OCI-LY3 (cell line): ENCODE data around the gene EFCAB5.

Experiments
- H2AFZ ChIP-seq: fragments of 200-600, 300-600 bp; shearing (Covaris generic); 2 replicates; pipeline ENCODE4 v1.6.0; 2014; ENCODE audit warnings: antibody characterized with exemption, low read depth, low read length
- H3K27ac ChIP-seq: fragments of 200-600, 300-600 bp; sonication (generic); 2 replicates; pipeline ENCODE4 v1.5.1; 2014; ENCODE audit warnings: mild to moderate bottlenecking, low read length, moderate library complexity, mixed read lengths
- H3K27me3 ChIP-seq: fragments of 200-600, 300-600 bp; sonication (generic); 2 replicates; pipeline ENCODE4 v1.6.1; 2014; ENCODE audit warnings: low read depth, low read length, mixed read lengths
- H3K36me3 ChIP-seq: fragments of 200-600, 300-600 bp; sonication (generic); replicated peaks from 2 replicates; pipeline ENCODE3; 2014; ENCODE audit warnings: low read depth, low read length, mixed read lengths
- H3K4me1 ChIP-seq: fragments of 300-600, 200-600 bp; sonication (generic); 2 replicates; pipeline ENCODE4 v1.6.1; 2014; ENCODE audit warnings: low read length, mixed read lengths
- H3K4me2 ChIP-seq: fragments of 200-600, 300-600 bp; sonication (generic); 2 replicates; pipeline ENCODE4 v1.6.1; 2014; ENCODE audit warnings: low read length, mixed read lengths
- H3K4me3 ChIP-seq: fragments of 300-600, 200-600 bp; sonication (generic); 2 replicates; pipeline ENCODE4 v1.5.1; 2014; ENCODE audit warnings: antibody characterized with exemption, mild to moderate bottlenecking, low read length, moderate library complexity
- H3K79me2 ChIP-seq: fragments of 300-600, 200-600 bp; shearing (Covaris generic); 2 replicates; pipeline ENCODE4 v1.6.1; 2014; ENCODE audit warnings: mild to moderate bottlenecking, low read length, mixed read lengths
- H3K9ac ChIP-seq: fragments of 300-600, 200-600 bp; shearing (Covaris generic); 2 replicates; pipeline ENCODE4 v1.6.0; 2014; ENCODE audit warnings: mild to moderate bottlenecking, low read length, moderate library complexity
- H3K9me3 ChIP-seq: fragments of 200-600, 300-600 bp; shearing (Covaris generic); 2 replicates; pipeline ENCODE4 v1.6.1; 2014; ENCODE audit warnings: low read length, mixed read lengths; ENCODE audit not compliant: insufficient read depth
- H4K20me1 ChIP-seq: fragments of 200-600, 300-600 bp; sonication (generic); 2 replicates; pipeline ENCODE4 v1.6.1; 2016; ENCODE audit warnings: low read length, mixed read lengths; ENCODE audit not compliant: insufficient read depth
- CTCF ChIP-seq: fragments of 200-600, 300-600 bp; sonication (generic); IDR thresholded peaks from 2 replicates; pipeline ENCODE4 v1.5.1; 2014; ENCODE audit warnings: antibody characterized with exemption, low read length, low read depth
- EZH2phosphoT487 ChIP-seq: fragments of 200-600 bp; shearing (Covaris generic); IDR thresholded peaks from 2 replicates; pipeline ENCODE4 v1.6.1; 2018; ENCODE audit warnings: antibody characterized with exemption, mixed run types, low read depth

EFCAB5 gene

GRCh38 chr17:30101686-30102390, 160.4 kb downstream of the EFCAB5 start:
- peaks cover 14% of the 10 kb centered on the region for H3K27me3 ChIP-seq
- H2AFZ ChIP-seq: no peak overlapping the region
- no peak overlapping the region for H3K4me2 ChIP-seq
- no peaks in the 10 kb centered on the region for H3K9me3 ChIP-seq
- TF ChIP-seq CTCF (no peak), EZH2phosphoT487 (no peak)
- H3K27ac ChIP-seq: no peak overlapping the region
- H3K9ac ChIP-seq: no peak overlapping the region
- H3K36me3 ChIP-seq: no peaks in the 10 kb centered on the region
- H3K4me3 ChIP-seq: no peak overlapping the region
- H4K20me1 ChIP-seq: no peaks in the 10 kb centered on the region
- H3K4me1 ChIP-seq: peaks cover 6% of the 10 kb centered on the region
- no peaks in the 10 kb centered on the region for H3K79me2 ChIP-seq

GRCh38 chr17:30103921-30104320, 162.5 kb downstream of the EFCAB5 start:
- Histone ChIP-seq H3K4me1 (peaks cover 6% of the 10 kb centered on the region), H3K27me3 (peaks cover 18% of the 10 kb centered on the region), H3K79me2 (no peaks in the 10 kb centered on the region), H3K36me3 (no peaks in the 10 kb centered on the region), H3K27ac (no peak overlapping the region), H4K20me1 (no peaks in the 10 kb centered on the region), H3K9me3 (no peaks in the 10 kb centered on the region), H3K4me3 (no peak overlapping the region), H2AFZ (no peak overlapping the region), H3K9ac (no peak overlapping the region), H3K4me2 (no peak overlapping the region)
- TF ChIP-seq CTCF (no peak), EZH2phosphoT487 (no peak)

- Histone ChIP-seq H2AFZ (peak overlapping the region; percentile 97), H3K27ac (no peak overlapping the region), H3K9me3 (no peaks in the 10 kb centered on the region), H3K4me3 (peak overlapping the region; percentile 85), H3K4me1 (peaks cover 6% of the 10 kb centered on the region), H3K27me3 (peaks cover 18% of the 10 kb centered on the region), H3K79me2 (no peaks in the 10 kb centered on the region), H3K36me3 (no peaks in the 10 kb centered on the region), H4K20me1 (no peaks in the 10 kb centered on the region), H3K4me2 (peak overlapping the region; percentile 95), H3K9ac (peak overlapping the region; percentile 9; the same call in 1 of the 2 replicates)
- TF ChIP-seq CTCF (peak; percentile 96), EZH2phosphoT487 (no peak)
Measured at GRCh38 chr17:30104575-30105339, 163.3 kb downstream of the EFCAB5 start.

GRCh38 chr17:30112794-30113193, 171.4 kb downstream of the EFCAB5 start:
- no peaks in the 10 kb centered on the region for H3K36me3 ChIP-seq
- TF ChIP-seq CTCF (no peak), EZH2phosphoT487 (no peak)
- no peak overlapping the region for H3K27ac ChIP-seq
- peak overlapping the region; percentile 15; the same call in 1 of the 2 replicates for H3K4me2 ChIP-seq
- H3K4me1 ChIP-seq: peaks cover 11% of the 10 kb centered on the region
- no peaks in the 10 kb centered on the region for H4K20me1 ChIP-seq
- no peak overlapping the region for H3K9ac ChIP-seq
- H3K9me3 ChIP-seq: no peaks in the 10 kb centered on the region
- H3K27me3 ChIP-seq: peaks cover 1% of the 10 kb centered on the region; the same call in 1 of the 2 replicates
- H2AFZ ChIP-seq: no peak overlapping the region
- H3K79me2 ChIP-seq: peaks cover 12% of the 10 kb centered on the region
- no peak overlapping the region for H3K4me3 ChIP-seq
